Stimulated activated CD8-positive, alpha-beta memory T cell treated with anti-CD3 and anti-CD28 coated beads, Interleukin-15, amount 100 ng/mL, for 1 hour (primary cell): ENCODE results near the gene NFIA.

ENCODE experiments used
- DNase-seq: peaks from one replicate; pipeline ENCODE4 v3.0.0-alpha.2; 2020; ENCODE audit warnings: low read depth

The NFIA gene

DNA sequence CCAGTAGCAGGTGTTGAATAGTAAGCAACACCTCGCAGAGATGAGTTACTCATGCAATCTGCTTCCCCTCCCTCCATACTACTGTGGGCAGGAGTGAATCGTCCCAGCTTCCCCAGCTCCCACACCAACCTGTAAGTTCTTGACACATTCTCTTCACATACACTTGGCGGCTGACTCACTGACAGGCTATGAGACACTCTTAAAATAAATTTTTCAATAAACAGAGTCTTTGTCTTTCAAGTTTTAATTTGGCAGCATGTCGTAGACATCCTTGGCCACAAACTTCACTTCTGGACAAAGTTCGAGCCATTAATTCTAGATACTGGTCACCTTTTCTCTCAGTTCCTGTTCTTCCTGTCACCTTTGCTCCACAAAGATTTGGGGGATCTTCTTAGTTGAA lies 351.9 kb downstream of the NFIA start:
- DNase-seq, result no peak

DNA sequence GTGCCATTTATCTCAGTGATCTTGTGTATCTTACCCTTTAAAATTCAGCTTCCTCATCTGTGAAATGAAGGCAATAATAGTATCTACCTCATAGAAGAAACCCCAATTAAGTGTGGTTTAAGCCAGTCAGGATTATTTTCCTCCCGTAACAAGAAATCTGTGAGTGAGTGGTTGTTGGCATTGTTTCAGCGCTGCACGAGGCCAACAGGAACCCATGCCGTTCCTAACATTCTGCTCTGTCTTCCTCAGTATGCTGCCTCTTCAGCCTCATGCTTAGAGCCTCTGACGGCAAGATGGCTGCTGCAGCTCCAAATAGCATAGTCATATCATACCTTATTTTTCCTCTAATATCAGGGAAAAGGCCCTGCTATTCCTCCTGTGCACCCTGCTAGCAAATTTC lies 352.9 kb downstream of the NFIA start:
- no peak for DNase-seq

DNA sequence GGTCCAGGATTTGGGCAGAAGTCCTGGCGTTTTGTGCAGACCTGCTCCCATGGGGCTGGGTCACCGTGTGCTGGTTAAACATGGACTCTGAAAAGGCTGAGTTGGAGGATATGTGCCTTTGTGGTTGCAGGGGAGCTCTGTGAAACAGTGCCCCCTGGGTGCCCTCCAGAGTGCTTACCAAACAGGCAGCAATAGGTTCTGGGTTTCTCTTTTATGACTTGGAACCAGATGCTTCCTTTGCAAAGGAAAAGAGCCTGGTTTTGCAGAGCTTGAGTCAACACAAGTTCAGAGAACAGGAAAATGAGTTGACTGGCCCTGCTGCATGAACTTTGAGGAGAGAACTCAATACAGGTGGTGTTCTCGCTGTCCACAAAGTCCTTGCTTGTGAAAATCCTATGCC lies 353.7 kb downstream of the NFIA start:
- no peak for DNase-seq

DNA sequence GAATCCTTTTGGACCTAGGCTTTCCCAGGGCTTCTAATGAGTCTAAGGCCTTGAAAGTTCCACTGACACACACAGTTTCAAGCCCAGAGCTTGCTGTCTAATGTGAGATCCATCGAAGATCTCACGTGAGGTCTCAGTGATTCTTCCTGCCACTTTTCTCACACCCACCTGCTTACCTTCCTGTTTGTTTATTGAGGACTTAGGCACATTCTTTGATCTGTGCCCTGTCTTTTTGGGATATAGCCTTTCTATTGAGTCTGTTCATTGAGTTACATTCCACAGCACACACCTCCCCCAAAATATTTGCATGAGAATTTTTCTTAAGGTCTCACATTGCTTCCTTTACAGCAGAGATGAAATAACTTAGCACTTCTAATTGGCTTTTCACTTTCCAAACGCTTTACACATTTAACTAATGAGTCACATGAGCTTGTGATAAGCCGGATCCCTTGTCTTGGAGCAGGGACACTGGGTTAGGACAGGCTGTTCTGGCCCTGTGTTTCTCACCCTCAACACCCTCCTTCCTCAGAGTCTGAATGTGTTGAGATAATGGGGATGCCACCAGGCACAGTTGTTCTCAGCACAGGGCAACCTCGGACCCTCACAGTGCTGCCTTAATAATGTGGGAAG lies 354.2 kb downstream of the NFIA start:
- no peak for DNase-seq

DNA sequence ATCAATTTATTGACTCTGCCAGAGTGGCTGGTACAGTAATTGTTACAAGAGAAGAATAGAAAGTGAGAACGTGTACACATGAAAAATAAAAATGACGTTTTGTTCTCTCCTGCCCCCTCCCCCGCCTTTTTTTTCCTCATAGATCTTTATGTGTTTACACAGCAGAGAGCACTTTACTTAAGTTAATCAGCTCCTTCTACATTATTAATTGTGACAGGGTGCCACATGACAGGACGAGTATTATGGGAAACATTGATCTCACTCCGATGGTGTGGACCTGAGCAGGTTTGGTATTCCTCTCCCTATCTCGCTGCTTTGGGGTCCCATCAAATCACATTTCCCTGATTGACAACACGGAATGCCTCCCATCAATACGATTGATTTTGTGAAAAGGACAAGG lies 356.9 kb downstream of the NFIA start:
- no peak for DNase-seq

DNA sequence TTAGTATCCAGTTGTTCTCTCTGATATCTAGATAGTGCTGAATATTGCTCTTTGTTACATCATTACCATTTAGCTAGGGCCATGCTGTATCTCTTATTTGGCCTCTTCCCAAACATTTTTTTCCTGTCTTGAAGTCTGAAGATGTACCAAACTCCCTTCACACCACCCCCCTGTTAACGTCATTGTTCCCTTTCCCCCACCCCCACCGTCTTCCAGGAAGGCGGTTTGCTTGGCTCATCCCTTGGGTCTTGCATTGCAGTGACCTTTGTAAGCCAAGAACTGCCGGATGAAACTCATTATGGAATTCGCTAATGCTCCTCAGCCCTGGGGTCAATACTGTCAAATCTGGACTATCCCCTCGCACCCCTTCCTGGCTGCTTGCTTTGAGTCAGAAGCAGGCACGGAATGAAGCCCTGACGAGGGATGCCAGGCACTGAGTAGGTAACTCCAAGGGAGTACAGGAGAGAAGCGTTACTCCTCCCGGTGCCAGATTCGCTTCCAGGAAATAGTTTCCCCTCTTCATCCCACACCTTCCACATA lies 359.4 kb downstream of the NFIA start:
- no peak for DNase-seq

DNA sequence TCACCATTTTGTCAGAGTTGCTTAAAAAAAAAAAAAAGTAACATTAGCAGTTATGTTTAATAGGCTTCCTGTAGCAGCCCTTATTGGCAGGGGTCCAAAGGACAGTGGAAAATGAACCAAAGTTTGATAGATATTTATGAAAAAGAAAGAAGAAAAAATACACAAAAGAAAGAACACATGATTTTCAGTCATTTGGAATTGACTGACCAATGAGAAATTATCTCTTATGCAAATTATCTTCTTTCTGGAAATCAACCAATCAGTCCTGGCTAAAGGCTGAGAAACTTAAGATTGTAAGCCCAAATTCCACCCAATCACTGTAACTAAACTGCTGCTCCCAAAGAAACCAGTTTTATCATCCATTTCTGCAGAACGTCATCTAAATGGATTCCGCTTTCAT lies 360.2 kb downstream of the NFIA start:
- no peak for DNase-seq

DNA sequence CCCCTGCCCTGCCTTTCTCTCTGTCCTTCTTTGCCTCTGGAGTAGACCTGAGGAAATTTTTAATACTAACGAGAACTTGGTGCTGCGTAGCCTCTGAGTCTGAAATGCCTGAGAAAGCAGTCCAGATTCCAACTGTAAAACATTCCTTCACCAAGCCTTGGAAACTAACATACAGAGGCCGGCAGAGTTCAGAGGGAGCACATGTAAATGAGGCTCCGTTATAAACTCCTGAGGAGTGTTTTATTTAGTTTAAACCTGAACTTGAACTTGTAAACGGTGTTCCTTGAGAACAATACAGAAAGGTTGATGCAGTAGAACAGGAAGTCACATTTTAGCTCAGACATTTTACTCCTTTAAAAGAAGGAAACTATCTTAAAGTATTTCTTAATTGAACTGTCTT lies 361.9 kb downstream of the NFIA start:
- no peak for DNase-seq

DNA sequence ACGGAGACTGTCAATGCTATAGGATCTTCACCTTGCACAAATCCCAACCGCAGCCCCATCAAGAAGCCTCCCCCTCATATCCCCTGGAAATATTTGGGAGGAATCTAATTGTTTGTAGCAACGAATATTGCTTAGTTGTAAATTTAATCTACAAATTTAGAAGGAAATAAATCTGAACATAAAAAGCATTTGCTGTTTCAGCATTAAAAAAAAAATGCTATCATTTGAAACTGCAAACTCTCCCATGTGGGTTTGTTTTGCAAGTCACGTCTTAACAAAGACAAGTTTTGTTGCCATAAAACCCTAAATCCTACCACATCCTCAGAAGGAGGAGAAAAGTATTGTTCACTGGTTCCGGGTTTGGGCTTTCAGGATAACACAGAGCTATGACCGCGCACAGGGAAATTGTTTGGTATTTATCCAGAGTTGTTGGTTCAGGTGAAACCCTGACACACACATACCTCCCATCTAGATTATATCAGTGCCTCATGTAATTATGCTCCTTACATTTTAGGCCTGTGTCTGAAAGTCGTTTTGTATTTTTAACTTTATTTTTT lies 363.0 kb downstream of the NFIA start:
- no peak for DNase-seq

DNA sequence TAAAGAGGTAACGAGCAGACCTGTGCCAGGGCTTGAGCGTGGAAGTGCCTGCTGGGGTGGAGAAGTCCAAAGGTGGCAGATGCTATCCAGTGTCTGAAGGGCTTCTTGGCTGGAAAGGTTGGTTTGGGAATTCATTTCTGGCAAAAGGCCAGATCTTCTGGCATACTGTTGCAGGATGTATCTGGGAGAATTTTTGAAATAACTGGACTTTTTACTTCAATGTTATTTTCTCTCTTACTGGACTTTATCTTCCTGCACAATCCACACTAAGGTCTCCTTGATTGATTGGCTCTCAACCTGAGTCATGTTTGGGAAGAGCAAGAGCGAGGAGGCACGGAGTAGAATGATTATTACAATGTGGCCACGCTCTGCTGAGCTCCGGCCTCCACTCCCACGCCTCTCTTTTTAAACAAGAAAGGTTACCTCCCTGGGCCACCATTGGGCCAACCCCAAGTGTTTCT lies 364.2 kb downstream of the NFIA start:
- DNase-seq, result no peak

DNA sequence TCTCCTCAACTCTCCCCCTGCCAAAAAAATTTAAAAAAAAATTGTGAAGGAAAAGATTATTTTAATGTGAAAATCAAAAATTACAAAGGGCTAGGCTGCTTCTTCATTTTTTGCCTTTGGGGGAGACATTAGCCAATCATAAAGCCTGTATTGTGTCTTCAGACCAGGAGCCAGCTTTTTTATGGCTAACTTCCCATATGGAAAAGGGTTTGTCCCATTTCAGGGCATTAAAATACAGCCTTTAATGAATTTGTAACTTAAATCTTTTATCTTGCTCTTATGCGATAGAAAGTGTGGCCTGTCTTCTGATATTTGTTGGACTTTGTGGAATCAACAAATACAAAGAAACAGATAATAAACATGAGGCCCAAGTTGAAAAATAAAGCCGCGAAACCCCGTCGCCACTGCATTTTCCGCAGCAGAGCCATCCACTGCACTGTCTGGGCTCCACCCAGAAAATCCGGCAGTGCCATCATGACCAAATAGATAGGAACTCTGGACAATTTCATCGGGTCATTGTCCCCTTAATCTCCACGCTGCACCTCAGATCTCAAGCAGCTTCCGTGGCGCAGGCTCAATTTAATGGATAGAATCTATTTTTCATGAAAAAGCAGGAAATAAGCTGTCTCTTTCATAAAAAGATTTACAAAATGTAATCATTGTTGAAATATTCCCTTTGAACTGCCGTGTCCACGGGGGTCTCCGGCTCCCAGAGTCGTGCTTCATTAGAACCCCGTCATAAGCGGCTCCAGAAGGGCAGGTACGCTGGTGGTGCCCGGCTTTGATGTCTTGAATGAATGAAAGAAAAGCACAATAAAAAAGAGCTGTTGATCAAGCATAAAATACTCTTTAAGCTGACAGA lies 365.0 kb downstream of the NFIA start:
- DNase-seq, result no peak

DNA sequence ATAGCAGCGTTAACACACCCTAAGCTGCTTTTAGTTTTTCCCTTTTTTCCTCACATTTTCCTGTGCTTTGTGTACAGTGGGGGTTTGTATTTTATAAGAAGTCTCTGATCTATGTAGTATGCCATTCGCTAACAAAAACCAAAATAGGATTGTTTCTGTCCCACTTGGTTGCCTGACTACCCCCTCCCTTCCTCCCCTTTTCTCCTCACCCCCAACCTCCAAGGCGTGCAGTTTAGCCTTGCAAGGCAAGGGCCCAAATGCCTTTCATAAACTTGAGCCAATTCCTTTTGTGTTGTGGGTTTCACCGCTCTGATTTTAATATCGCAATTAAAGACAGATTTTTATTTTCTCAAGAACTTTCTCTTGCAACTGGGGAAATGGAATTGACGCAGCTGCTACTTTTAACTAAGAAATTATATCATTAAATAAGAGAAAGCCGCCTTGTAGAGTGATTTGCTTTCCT lies 365.6 kb downstream of the NFIA start:
- no peak for DNase-seq

DNA sequence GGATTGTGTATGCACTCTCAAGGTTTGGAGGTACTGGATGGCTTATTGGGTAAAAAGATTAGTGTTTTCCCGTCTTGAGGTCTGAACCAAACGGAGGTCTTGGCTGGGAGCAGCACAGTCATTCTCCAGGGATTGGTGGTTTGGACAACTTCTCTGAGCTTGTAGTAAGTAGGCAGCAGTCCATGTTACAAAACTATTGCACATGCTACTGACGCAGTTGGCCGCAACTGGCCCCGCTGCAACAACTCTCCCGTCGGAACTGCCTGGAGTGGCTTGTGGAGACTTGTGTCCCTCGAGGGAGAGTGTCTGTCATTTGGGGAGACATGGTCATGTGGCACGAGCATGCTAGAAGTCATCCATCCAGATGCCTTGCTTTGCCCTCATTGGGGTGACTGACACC lies 366.6 kb downstream of the NFIA start:
- no peak for DNase-seq

DNA sequence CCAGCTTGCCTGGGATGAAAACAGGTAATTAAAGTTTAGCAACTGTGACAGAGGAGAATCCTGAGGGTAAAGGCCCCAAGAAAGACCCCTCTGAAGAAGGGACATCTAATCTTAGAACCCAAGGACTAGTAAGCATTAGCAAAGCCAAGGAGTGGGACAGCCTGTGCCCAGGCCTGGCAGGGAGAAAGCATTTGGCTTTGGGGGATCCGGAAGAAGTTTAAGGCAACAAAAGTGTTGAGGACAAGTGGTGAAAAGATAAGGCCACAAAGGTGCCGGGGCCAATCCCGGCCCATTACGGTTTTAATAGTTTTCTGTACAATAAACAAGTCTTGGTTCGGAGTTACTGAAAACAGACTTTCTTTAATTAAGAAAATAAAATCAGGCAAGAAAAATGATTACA lies 367.0 kb downstream of the NFIA start:
- no peak for DNase-seq

DNA sequence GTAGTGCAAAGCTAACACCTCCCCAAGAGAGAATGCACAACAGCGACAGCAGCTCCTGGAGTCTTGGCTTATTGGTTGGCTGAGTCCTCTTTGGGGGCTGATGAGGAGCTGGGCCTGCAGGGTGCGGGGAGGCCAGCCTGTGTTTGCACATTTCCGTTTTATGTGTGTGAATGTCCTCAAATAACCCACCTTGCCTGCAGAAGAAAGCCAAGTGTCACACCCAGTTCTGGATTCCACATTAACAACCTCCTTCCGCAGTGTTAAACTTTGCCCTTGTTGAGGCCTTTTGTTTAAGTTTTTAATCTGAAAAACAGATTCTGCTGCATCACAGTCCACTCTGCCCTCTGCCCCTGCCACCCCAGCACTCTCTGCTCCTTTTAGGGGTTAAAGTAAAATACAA lies 368.1 kb downstream of the NFIA start:
- no peak for DNase-seq

DNA sequence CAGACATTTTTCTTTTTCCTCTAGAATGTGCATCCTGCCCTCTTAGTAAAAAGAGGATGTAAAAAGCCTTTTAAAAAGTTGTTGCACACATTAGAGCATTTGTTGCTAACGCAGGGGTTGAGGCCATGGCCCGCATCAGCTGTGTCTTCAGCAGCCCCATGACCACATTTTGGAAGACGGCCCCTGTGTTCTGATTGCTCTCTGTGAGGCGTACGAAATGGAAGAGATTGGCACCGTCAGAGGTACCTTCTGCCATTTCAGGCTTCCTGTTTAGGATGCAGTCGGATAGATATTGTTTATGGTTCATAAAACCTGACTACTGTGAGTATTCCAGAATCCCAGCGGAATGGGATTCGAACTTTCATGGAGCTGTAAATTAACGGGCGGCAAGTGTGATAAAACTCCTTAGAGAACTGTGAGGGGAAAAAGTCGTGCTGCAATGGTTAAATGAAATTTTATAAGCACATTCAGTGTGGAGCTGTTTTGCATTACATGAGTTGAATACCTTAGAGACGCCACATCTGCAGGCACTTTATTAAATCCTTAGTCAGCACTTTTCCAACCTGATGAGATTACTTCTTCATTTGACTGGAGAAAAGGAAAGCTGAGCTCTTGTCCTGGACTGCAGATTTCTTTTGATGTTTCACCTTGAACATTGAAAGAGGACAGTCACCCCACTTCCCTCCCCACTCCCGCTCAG lies 368.7 kb downstream of the NFIA start:
- DNase-seq, result no peak

DNA sequence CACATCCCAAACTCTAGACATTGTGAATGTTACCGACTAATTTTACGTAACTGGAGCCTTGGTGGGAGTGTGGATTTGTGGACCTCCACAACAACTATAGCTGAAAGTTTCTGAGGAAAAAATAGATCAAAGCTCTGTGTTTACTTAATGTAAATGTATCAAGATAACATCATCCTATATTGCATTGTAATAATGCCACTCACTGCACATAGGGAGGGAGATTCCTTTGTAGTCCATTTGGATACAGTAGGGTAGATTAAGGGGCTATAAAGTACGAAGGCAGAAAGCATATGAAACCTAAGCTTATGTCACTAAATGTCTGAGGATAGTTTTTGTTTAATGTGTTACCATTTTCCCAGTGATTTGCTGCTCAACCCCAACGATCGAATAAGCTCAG lies 369.2 kb downstream of the NFIA start:
- DNase-seq, result no peak

DNA sequence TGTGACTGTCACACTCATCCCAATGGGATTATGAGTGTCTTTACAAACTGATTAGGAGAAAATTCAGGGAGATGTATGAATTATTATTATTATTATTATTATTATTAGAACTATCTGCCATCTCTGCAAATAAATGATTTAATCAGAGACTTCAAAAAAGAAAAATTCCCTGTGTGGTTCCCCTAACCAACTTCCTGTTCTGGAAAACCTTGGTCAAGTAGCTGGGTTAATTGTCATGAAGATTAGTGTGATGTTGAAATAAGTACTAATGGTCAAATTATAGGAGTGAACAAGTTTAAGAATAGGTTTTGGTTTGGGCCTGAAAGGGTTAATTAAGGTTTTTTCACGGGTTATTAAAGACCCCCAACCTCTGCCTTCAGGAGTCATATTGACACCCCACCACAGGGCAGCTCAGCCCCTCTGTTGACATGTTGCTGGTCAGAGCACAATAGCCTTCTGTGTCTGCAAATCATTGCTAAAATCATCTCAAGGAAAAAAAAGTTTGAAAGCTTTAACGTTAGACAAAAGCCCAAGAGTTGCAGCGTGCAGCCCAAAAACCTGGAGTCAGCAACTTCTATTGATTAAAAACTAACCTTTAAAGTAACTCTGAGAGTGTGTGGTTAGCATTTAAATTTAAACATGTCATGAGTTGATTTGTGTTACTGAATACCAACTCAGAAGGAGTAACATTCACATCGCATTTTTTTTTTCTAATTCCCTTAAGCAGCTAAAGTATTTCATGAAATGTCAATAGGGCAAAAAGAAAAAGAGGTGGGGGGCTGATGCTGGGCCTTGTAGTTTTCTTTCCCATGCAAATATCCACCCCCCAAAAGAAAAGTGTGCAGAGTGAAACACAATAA lies 370.0 kb downstream of the NFIA start:
- no peak for DNase-seq

DNA sequence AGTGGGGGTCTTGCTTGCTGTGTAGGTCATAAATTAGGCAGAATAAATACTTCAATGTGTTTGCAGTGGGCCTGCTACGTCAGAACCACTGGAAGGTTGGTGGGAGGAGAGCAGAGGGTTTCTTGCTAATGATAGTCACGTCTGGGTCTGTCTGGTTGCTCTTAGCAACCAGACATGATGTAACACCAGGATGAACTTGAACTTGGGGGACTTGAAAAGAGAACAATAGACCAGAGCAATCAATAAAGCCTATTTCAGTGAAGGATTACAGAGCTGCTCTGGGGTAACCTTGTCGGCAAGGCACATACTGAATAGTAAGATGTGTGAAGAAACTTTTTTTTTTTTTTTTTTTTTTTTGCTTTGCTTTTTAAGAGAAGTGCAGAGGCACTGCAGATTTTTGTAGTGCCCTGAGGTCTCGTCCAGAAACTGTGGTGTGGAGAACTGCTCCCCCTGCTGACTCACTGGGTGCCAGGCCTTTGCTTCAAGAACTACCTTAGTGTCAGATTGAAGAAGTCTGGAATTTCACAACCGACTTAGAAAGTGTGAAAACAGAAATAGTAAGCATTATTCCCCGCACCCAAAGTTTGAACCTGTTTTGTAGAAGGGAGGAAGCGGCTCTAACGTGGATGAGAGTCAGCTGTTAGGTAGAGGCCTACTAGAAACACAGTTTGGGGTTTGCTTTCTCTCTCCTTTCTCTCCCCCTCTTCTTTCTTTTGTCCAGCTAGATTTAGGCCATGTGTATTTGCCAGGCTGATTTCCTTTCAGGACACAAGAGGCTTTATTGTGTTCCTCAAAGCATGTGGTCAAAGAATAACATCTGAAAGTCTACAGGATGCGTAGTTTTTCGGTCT lies 371.0 kb downstream of the NFIA start:
- DNase-seq, result peak; percentile 49

DNA sequence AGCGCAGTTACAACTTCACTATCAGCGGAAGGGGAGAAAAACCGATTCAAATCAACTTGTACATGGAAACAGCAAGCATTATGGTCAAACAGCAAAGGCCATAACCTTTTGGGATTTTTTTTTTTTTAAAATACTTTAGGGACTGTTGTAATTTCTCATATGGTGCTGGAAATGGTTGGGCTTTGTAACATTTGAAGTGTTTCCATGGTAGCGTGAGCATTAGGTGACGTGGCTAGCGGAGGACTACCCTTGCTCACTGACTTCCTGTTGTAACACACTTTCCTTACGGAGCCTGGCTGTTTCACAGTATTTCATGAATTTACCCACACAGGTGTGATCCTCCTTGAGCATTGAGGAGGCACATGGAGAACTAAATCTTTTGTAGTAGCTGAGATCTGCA lies 373.0 kb downstream of the NFIA start:
- no peak for DNase-seq
